DOHH2 (cell line): ENCODE results near the gene DMD.

Experiments used
- H3F3A ChIP-seq: fragments of 200-600 bp; sonication (generic), shearing (Covaris generic); 2 replicates; pipeline ENCODE4 v1.6.0; 2016; ENCODE audit warnings: antibody characterized with exemption, mild to moderate bottlenecking; ENCODE audit not compliant: control insufficient read depth, insufficient read depth
- H3K27ac ChIP-seq: fragments of 200-600 bp; sonication (generic); 2 replicates; pipeline ENCODE4 v1.5.1; 2014; ENCODE audit warnings: low read depth, mild to moderate bottlenecking, low read length, moderate library complexity
- H3K27me3 ChIP-seq: fragments of 200-600 bp; sonication (generic); 2 replicates; pipeline ENCODE4 v1.6.1; 2014; ENCODE audit warnings: mild to moderate bottlenecking, low read length, mixed read lengths; ENCODE audit not compliant: control insufficient read depth
- H3K36me3 ChIP-seq: fragments of 200-600 bp; sonication (generic); 2 replicates; pipeline ENCODE4 v1.6.1; 2014; ENCODE audit warnings: mild to moderate bottlenecking, low read length, moderate library complexity, mixed read lengths; ENCODE audit not compliant: control insufficient read depth
- H3K4me1 ChIP-seq: fragments of 200-600 bp; sonication (generic); 2 replicates; pipeline ENCODE4 v1.6.1; 2014; ENCODE audit warnings: mild to moderate bottlenecking, low read length, mixed read lengths; ENCODE audit not compliant: control insufficient read depth
- H3K4me2 ChIP-seq: fragments of 200-600 bp; sonication (generic); 2 replicates; pipeline ENCODE4 v1.6.0; 2014; ENCODE audit warnings: mild to moderate bottlenecking, low read length, moderate library complexity
- H3K4me3 ChIP-seq: fragments of 200-600 bp; sonication (generic); 2 replicates; pipeline ENCODE4 v1.5.1; 2014; ENCODE audit warnings: mild to moderate bottlenecking, low read length, mixed read lengths
- H3K79me2 ChIP-seq: fragments of 200-600 bp; sonication (generic); 2 replicates; pipeline ENCODE4 v1.6.1; 2014; ENCODE audit warnings: mild to moderate bottlenecking, low read length, mixed read lengths; ENCODE audit not compliant: control insufficient read depth
- H3K9me2 ChIP-seq: fragments of 200-600 bp; sonication (generic); replicated peaks from 2 replicates; pipeline ENCODE4 v1.6.1; 2014; ENCODE audit warnings: mild to moderate bottlenecking, low read length, mixed read lengths; ENCODE audit not compliant: control insufficient read depth
- H3K9me3 ChIP-seq: fragments of 200-600 bp; sonication (generic); 2 replicates; pipeline ENCODE4 v1.6.1; 2014; ENCODE audit warnings: antibody characterized with exemption, low read length, mixed read lengths; ENCODE audit not compliant: control insufficient read depth, insufficient read depth
- H4K20me1 ChIP-seq: fragments of 200-600 bp; sonication (generic); 2 replicates; pipeline ENCODE4 v1.6.0; 2014; ENCODE audit warnings: low read depth, mild to moderate bottlenecking, antibody characterized with exemption, low read length, moderate library complexity; ENCODE audit not compliant: control insufficient read depth, insufficient read depth
- EZH2phosphoT487 ChIP-seq: fragments of 200-600 bp; sonication (generic); IDR thresholded peaks from 2 replicates; pipeline ENCODE4 v1.6.1; 2017; ENCODE audit warnings: borderline replicate concordance, mild to moderate bottlenecking, antibody characterized with exemption, low read length, moderate library complexity, mixed read lengths
- TF ChIP-seq, protein P1 (sequence below): fragments of 200-600 bp; sonication (generic); IDR thresholded peaks from one replicate; pipeline ENCODE4 v1.5.1; 2014; ENCODE audit warnings: antibody characterized with exemption, mild to moderate bottlenecking, low read depth, low read length; ENCODE audit not compliant: poor library complexity, severe bottlenecking

Gene DMD

GRCh38 chrX:31316340-31316991 lies 1894.9 kb downstream of the DMD start:
- no peaks in the 10 kb centered on the region for H3K36me3 ChIP-seq
- TF ChIP-seq, protein P1, sequence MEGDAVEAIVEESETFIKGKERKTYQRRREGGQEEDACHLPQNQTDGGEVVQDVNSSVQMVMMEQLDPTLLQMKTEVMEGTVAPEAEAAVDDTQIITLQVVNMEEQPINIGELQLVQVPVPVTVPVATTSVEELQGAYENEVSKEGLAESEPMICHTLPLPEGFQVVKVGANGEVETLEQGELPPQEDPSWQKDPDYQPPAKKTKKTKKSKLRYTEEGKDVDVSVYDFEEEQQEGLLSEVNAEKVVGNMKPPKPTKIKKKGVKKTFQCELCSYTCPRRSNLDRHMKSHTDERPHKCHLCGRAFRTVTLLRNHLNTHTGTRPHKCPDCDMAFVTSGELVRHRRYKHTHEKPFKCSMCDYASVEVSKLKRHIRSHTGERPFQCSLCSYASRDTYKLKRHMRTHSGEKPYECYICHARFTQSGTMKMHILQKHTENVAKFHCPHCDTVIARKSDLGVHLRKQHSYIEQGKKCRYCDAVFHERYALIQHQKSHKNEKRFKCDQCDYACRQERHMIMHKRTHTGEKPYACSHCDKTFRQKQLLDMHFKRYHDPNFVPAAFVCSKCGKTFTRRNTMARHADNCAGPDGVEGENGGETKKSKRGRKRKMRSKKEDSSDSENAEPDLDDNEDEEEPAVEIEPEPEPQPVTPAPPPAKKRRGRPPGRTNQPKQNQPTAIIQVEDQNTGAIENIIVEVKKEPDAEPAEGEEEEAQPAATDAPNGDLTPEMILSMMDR: no peak
- TF ChIP-seq EZH2phosphoT487: no peak
- no peak overlapping the region for H3K4me2 ChIP-seq
- H3F3A ChIP-seq: no peaks in the 10 kb centered on the region
- no peaks in the 10 kb centered on the region for H3K79me2 ChIP-seq
- no peaks in the 10 kb centered on the region for H3K4me1 ChIP-seq
- no peaks in the 10 kb centered on the region for H4K20me1 ChIP-seq
- no peaks in the 10 kb centered on the region for H3K9me3 ChIP-seq
- H3K27me3 ChIP-seq: no peaks in the 10 kb centered on the region
- no peak overlapping the region for H3K4me3 ChIP-seq
- no peaks in the 10 kb centered on the region for H3K9me2 ChIP-seq
- no peak overlapping the region for H3K27ac ChIP-seq

DNA sequence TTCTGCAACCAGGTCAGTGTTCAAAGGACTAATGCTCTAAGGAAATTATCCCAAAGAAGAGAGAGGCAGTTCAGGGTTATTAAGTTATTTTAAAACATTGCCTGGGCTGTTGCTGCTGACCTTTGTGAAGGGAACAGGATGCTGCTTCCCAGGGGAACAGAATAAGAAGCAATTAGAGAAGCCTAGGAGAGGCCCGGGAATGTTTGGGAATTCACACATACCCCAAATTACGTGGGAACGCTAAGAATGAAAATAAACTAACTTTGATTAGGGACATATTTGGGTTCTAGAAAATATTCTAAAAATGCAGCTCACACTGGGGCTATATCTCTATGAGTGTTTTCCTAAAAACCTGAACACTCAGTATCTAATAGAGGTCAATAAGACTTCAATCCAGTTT lies 1896.4 kb downstream of the DMD start:
- Histone ChIP-seq H3K27me3 (no peaks in the 10 kb centered on the region), H3F3A (no peaks in the 10 kb centered on the region), H3K4me1 (no peaks in the 10 kb centered on the region), H3K9me3 (no peaks in the 10 kb centered on the region), H3K79me2 (no peaks in the 10 kb centered on the region), H3K9me2 (no peaks in the 10 kb centered on the region), H3K27ac (no peak overlapping the region), H4K20me1 (no peaks in the 10 kb centered on the region), H3K4me2 (no peak overlapping the region), H3K36me3 (no peaks in the 10 kb centered on the region), H3K4me3 (no peak overlapping the region)
- TF ChIP-seq, protein P1: no peak
- no peak for TF ChIP-seq EZH2phosphoT487

DNA sequence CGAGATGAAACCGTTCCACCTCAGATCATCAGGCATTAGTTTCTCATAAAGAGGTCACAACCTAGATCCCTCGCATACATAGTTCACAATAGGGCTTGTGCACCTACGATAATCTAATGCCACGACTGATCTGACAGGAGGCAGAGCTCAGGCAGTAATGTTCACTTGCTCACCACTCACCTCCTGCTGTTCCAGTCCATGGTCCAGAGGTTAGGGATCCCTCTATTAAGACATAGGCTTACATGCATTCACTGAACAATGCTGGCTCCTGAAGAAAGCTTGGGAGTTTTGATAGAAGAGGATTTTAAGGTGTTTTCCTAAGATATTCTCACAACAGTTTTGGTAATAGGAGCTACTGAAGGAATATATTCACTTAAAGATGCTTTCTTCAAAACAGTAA lies 1903.4 kb downstream of the DMD start:
- Histone ChIP-seq H3K4me2 (no peak overlapping the region), H3K27me3 (no peaks in the 10 kb centered on the region), H4K20me1 (no peaks in the 10 kb centered on the region)

More for the DNA sequence above, 1903.4 kb downstream of the DMD start:
- no peak overlapping the region for H3K27ac ChIP-seq
- H3K4me1 ChIP-seq: no peaks in the 10 kb centered on the region
- no peaks in the 10 kb centered on the region for H3K9me2 ChIP-seq
- TF ChIP-seq EZH2phosphoT487: no peak
- TF ChIP-seq, protein P1: no peak
- no peaks in the 10 kb centered on the region for H3F3A ChIP-seq
- no peaks in the 10 kb centered on the region for H3K79me2 ChIP-seq
- no peak overlapping the region for H3K4me3 ChIP-seq
- H3K9me3 ChIP-seq: no peaks in the 10 kb centered on the region
- no peaks in the 10 kb centered on the region for H3K36me3 ChIP-seq
